ENCODE measurements around the gene CCDC107.

Gene CCDC107

DNA sequence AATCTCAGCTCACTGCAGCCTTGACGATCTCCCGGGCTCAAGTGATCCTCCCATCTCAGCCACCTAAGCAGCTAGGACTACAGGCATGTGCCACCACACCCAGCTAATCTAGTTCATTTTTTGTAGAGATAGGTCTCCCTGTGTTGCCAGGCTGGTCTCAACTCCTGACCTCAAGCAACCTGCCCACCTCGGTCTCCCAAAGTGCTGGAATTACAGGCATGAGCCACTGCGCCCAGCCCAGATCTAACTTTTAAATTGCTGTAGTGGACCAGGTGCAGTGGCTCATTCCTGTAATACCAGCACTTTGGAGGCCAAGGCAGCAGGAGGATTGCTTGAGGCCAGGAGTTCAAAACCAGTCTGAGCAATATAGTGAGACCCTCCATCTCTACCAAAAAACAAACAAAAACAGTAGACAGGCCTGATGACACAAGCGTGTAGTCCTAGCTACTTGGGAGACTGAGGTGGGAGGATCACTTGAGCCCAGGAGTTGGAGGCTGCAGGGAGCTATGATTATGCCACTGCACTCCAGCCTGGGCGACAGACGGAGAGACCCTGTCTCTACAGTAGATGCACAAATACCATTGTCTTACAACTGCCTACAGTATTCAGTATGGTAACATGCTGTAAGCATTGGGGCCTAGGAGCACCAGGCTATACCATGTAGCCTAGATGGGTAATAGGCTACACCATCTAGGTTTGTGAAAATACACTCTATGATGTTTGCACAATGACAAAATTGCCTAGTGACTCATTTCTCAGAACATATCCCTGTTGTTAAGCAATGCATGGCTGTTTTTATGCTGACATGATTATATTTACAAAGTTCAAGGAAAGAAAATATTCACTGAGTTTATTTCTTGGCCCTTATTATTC is 5.9 kb upstream of the CCDC107 start:
- DNase-seq (ENCODE audit: low read depth) = peak; percentile 77

DNA sequence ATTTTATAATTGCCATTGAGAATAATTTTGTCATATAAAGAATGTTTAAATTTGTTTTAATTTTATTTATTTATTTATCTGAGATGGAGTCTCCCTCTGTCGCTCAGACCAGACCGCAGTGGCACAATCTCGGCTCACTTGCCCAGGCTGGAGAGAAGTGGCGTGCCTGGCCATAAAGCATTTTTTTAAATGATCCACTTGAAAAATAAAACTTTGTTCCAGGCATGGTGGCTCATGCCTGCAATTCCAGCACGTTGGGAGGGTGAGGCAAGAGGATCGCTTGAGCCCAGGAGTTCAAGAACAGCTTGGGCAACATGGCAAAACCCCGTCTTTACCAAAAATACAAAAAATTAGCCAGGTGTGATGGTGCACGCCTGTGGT is 5.3 kb upstream of the CCDC107 start:
- TF ChIP-seq, protein P1, sequence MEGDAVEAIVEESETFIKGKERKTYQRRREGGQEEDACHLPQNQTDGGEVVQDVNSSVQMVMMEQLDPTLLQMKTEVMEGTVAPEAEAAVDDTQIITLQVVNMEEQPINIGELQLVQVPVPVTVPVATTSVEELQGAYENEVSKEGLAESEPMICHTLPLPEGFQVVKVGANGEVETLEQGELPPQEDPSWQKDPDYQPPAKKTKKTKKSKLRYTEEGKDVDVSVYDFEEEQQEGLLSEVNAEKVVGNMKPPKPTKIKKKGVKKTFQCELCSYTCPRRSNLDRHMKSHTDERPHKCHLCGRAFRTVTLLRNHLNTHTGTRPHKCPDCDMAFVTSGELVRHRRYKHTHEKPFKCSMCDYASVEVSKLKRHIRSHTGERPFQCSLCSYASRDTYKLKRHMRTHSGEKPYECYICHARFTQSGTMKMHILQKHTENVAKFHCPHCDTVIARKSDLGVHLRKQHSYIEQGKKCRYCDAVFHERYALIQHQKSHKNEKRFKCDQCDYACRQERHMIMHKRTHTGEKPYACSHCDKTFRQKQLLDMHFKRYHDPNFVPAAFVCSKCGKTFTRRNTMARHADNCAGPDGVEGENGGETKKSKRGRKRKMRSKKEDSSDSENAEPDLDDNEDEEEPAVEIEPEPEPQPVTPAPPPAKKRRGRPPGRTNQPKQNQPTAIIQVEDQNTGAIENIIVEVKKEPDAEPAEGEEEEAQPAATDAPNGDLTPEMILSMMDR (IDR thresholded peaks at IDR 0.05; ENCODE audit: low read length, missing control alignments) = no peak
- no peak overlapping the region for H3K4me3 ChIP-seq (replicated peaks; ENCODE audit: low read depth, low read length)
- no peak for DNase-seq (ENCODE audit: low read depth)

More for the DNA sequence above, 5.9 kb upstream of the CCDC107 start:
- no peak overlapping the region for H3K4me3 ChIP-seq (replicated peaks; ENCODE audit: low read depth, low read length)
- TF ChIP-seq, protein P1 (IDR thresholded peaks at IDR 0.05; ENCODE audit: low read length, missing control alignments) = no peak

DNA sequence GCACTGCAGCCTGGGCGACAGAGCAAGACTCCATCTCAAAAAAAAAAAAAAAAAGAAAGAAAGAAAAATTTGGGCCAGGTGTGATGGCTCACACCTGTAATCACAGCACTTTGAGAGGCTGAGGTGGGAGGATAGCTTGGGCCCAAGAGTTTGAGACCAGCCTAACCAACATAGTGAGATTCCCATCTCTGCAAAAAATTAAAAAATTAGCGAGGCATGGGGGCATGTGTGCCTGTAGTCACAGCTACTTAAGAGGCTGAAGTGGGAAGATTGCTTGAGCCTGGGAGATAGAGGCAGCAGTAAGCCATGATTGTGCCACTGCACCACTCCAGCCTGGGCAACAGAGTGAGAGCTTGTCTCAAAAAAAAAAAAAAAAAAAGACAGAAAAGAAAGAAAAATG is 4.5 kb upstream of the CCDC107 start:
- no peak overlapping the region for H3K4me3 ChIP-seq (replicated peaks; ENCODE audit: low read depth, low read length)
- TF ChIP-seq, protein P1 (IDR thresholded peaks at IDR 0.05; ENCODE audit: low read length, missing control alignments) = no peak
- no peak for DNase-seq (ENCODE audit: low read depth)

DNA sequence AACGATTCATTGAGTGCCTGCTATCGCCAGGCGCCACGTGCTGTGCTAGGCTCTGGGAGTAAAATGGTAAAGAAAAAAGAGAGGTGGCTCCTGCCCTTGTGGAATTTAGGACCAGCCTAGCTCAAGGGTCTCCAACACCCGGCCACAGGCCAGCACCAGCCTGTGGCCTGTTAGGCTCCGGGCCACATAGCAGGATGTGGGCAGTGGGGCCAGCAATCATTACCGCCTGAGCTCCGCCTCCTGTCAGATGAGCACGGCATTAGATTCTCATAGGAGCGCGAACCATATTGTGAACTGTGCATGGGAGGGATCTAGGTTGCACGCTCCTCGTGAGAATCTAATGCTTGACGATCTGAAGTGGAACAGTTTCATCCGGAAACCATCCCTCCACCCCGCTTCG is 1.7 kb upstream of the CCDC107 start:
- DNase-seq (ENCODE audit: low read depth) = no peak
- TF ChIP-seq, protein P1 (IDR thresholded peaks at IDR 0.05; ENCODE audit: low read length, missing control alignments) = no peak
- no peak overlapping the region for H3K4me3 ChIP-seq (replicated peaks; ENCODE audit: low read depth, low read length)

DNA sequence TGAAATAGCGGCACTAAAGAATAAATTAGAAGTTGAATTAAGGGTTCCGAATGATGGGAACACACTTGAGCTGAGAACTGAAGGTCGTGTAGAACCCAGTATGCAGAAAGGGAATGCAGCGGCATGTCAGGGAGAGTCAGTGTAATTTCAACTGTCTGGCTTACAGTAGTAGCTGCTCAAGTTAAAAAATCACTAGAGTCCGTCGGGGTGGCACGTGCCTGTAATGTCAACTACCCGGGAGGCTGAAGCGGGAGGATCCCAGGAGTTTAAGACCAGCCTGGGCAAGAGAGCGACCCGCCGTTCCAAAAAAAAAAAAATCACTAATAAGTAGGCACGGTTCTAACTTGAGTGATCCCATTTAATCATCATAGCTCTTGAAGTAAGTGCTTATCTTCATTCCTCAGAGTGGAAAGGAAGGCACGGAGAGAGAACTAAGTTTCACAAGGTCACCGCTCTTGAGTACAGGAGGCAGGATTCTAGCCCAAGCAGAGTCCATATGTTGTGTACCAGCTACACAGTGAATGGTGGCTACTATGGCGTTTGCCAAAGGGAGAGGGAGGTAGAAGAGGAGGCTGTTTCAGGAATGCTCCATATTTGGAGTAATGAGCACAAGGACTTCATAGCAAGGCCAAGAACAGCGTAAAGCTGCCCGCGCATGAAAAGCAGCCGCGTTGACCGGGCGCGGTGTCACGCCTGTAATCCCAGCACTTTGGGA is 1.1 kb upstream of the CCDC107 start:
- DNase-seq (ENCODE audit: low read depth) = peak; percentile 60
- TF ChIP-seq, protein P1 (IDR thresholded peaks at IDR 0.05; ENCODE audit: low read length, missing control alignments) = no peak
- peak overlapping the region; percentile 44 for H3K4me3 ChIP-seq (replicated peaks; ENCODE audit: low read depth, low read length)

DNA sequence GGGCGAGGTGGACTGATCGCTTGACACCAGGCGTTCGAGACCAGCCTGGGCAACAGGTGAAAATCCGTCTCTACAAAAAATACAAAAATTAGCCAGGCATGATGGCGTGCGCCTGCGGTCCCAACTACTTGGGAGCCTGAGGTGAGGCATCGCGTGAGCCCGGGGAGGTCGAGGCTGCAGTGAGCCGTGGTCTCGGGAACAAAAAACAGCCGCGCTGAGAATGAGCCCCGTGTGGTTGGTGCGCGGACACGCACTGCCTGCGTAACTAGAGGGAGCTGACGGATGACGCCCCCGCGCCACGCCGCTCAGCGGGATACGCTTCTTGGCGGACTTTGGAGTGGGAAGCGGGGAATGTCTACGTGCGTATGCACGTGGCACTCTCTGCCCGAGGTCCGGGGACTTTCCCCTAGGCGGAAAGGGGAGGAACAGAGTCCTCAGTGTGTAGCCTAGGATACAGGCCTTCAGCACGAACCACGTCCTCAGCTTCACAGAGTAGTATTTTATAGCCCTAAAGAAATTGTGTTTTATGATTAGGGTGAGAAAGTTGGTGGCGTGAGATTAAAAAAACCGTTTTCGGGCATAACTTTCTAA is 451 bp upstream of the CCDC107 start, which contains the start of gene RMRP:
Gene RMRP (minus strand): TSS at position 474 of the 591 bp plus-strand sequence.
- H3K4me3 ChIP-seq (replicated peaks; ENCODE audit: low read depth, low read length) = peak within 1 kb of the TSS; percentile 85
- TF ChIP-seq, protein P1 (IDR thresholded peaks at IDR 0.05; ENCODE audit: low read length, missing control alignments) = peak; percentile 19
- peak; percentile 100 for DNase-seq (ENCODE audit: low read depth)

All from fibroblast of pulmonary artery (primary cell).